Measurements from ENCODE around the gene PCDHA1.

DNA sequence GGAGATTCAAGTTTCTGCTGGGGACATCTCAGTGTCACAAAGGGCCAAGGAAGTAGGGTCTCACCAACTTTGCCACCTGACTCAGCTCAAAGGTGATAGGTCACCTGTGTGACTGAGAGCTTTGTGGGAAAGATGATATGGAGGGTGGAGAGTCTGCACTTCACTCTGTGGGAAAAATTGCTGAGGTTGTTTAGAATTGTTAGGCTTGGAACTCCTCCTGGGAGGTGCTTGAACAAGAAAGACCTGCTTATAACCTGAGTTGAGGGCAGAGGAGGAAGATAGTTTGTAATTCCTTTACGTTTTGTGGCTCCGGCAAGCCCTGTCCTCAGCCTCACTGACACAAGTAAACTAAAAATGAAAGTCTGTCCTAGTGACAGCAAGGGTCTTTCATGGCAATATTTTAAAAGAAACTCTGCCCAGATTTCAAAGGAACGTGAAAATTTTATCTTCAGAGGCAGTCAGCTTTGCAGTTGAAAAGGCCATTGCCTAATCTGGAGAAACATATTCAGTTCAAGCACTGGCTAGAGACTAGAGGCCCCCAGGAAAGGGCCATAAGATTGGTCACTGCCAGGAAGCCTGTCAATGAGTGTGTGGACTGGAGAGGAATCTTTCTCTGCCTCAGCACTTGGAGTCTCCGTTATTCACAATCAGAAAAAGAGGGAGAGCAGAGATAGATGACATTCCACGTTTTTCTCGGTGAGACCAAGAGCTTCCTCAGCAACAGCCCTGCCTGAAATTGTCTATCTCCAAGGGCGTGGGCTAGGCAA lies 203.5 kb downstream of the PCDHA1 start:
- TF ChIP-seq POLR2A (IDR thresholded peaks at IDR 0.05; ENCODE audit: low read depth) (no peak), CTCF (IDR thresholded peaks at IDR 0.05) (no peak)
